ENCODE data around the gene KCNK4. TPM values are rescaled to one million over a fixed set of nuclear protein-coding genes. Genes with fewer than 3 reads are reported as not detected.

Gene KCNK4
- total RNA-seq, 1 experiment from 2014 or later = 0.28 TPM

DNA sequence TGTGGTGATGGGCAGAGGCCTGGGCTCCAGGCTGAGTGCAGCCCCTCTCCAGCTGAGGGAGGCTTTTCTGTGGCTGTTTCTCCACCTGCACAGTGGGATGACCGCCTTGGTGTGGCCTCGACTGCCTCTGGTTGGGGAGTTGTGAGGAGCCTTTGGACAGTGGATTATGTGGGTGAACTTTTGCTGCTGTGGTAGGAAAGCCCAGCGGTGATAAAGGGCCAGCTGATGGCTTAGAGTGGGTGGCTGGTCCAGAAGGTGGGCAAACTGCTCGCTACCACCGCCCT lies 12.9 kb downstream of the KCNK4 start:
- Mint-ChIP-seq H3K27me3 (ENCODE audit: low read depth) (peaks cover 47% of the 10 kb centered on the region), H3K4me3 (peak overlapping the region; percentile 84 to 91)

More for the DNA sequence above, 12.9 kb downstream of the KCNK4 start:
- Histone ChIP-seq H2BK120ac (ENCODE audit: low read depth, low read length, poor library complexity, severe bottlenecking) (no peak overlapping the region), H4K91ac (ENCODE audit: insufficient read length, low read depth, low read length) (no peak overlapping the region), H2BK20ac (ENCODE audit: low read depth, low read length, poor library complexity, severe bottlenecking) (no peak overlapping the region), H3K9me3 (ENCODE audit: control insufficient read depth, low read depth, low read length) (no peaks in the 10 kb centered on the region), H3K14ac (ENCODE audit: insufficient read depth, low read length) (no peak overlapping the region), H3K79me1 (ENCODE audit: insufficient read depth, low read depth, low read length, poor library complexity, severe bottlenecking) (peaks cover 5% of the 10 kb centered on the region), H2AFZ (ENCODE audit: low read length) (no peak overlapping the region), H2BK15ac (ENCODE audit: low read depth, low read length) (no peak overlapping the region), H2AK5ac (ENCODE audit: insufficient read length, low read length) (no peak overlapping the region), H3K4me2 (ENCODE audit: insufficient read depth, insufficient read length, low read length) (peak overlapping the region; percentile 57), H3K4ac (ENCODE audit: low read depth, low read length) (no peak overlapping the region), H3K79me2 (ENCODE audit: insufficient read depth, low read length) (peaks cover 3% of the 10 kb centered on the region; the same call in 1 of the 2 replicates), H3K9ac (ENCODE audit: extremely low read depth, insufficient read length, low read length) (no peak overlapping the region), H2BK5ac (ENCODE audit: insufficient read length, low read length) (no peak overlapping the region), H3K56ac (ENCODE audit: insufficient read length, low read depth, low read length) (no peak overlapping the region), H4K5ac (ENCODE audit: insufficient read length, low read depth, low read length) (no peak overlapping the region), H3K27ac (ENCODE audit: insufficient read length, low read depth, low read length) (no peak overlapping the region), H3K23me2 (ENCODE audit: insufficient read length, low read depth, low read length, poor library complexity, severe bottlenecking) (peaks cover 22% of the 10 kb centered on the region), H3K27me3 (ENCODE audit: insufficient read depth, low read length) (peaks cover 17% of the 10 kb centered on the region), H3K18ac (ENCODE audit: insufficient read length, low read depth, low read length) (no peak overlapping the region), H4K8ac (replicated peaks; ENCODE audit: insufficient read length, low read depth, low read length) (no peak overlapping the region), H2BK12ac (ENCODE audit: insufficient read length, low read depth, low read length) (no peak overlapping the region), H3K4me1 (ENCODE audit: insufficient read depth, low read length) (peaks cover 2% of the 10 kb centered on the region; the same call in 1 of the 2 replicates), H3K23ac (ENCODE audit: insufficient read length, low read depth, low read length) (no peak overlapping the region), H4K20me1 (ENCODE audit: control insufficient read depth, insufficient read depth, insufficient read length) (no peaks in the 10 kb centered on the region), H3T11ph (ENCODE audit: low read length) (no peak overlapping the region)
- peaks cover 3 to 7% (median 6%) of the 10 kb centered on the region in 3 experiments; a peak in 5 of 7 replicates for H3K36me3 Mint-ChIP-seq (ENCODE audit: insufficient read depth in 1 of 3, low read depth in 3 of 3)
- H3K4me1 Mint-ChIP-seq = peaks cover 21 to 22% of the 10 kb centered on the region in 2 experiments
- H3K9me3 Mint-ChIP-seq = no peaks in the 10 kb centered on the region
- WGBS (ENCODE audit: extremely low coverage, insufficient read length, low lambda C conversion rate) = no CpG with 5 or more reads among the region's 5 CpGs
- TF ChIP-seq, protein P1, sequence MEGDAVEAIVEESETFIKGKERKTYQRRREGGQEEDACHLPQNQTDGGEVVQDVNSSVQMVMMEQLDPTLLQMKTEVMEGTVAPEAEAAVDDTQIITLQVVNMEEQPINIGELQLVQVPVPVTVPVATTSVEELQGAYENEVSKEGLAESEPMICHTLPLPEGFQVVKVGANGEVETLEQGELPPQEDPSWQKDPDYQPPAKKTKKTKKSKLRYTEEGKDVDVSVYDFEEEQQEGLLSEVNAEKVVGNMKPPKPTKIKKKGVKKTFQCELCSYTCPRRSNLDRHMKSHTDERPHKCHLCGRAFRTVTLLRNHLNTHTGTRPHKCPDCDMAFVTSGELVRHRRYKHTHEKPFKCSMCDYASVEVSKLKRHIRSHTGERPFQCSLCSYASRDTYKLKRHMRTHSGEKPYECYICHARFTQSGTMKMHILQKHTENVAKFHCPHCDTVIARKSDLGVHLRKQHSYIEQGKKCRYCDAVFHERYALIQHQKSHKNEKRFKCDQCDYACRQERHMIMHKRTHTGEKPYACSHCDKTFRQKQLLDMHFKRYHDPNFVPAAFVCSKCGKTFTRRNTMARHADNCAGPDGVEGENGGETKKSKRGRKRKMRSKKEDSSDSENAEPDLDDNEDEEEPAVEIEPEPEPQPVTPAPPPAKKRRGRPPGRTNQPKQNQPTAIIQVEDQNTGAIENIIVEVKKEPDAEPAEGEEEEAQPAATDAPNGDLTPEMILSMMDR (conservative IDR thresholded peaks at IDR 0.05) = no peak
- no peak for DNase-seq
- peak overlapping the region in 1 of 3 experiments; percentile 100; a peak in 1 of 7 replicates for H3K27ac Mint-ChIP-seq

All from H9 (cell line).